ENCODE measurements around the gene HNRNPA3. TPM values are rescaled to one million over a fixed set of nuclear protein-coding genes. Genes with fewer than 3 reads are reported as not detected.

The HNRNPA3 gene
- total RNA-seq, 1 experiment from 2014 or later: 332 TPM

DNA sequence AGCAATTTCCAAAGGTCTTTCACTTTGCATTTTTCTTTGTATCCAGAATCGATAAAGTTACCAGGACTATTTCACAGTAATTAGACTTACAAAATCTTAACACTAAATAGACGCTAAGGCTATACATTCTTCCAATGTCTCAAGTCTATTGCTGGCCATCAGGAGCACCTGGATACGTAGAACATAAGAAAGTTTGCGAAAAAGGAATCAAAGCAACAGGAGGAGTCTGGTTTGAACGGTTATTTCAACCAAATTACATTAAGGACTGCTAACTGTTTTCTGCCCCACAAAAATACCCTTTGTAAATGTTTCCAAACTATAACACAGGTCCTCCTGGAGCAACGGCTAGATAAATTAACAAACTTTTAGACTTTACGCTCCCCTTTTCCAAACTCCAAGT lies 1.4 kb upstream of the HNRNPA3 start:
- H3K27me3 Mint-ChIP-seq (ENCODE audit: insufficient read depth, unreplicated experiment): no peaks in the 10 kb centered on the region
- H3K36me3 Mint-ChIP-seq (ENCODE audit: insufficient read depth, unreplicated experiment): peaks cover 49% of the 10 kb centered on the region
- no peaks in the 10 kb centered on the region for H3K27me3 ChIP-seq (replicated peaks; ENCODE audit: control insufficient read depth, insufficient read depth, low read length)
- intact Hi-C loops (cut with micrococcal nuclease; ENCODE audit: unreplicated experiment): no loop called here
- POLR2A ChIA-PET: interaction anchor here (0.6 to 1.7 kb wide), 5 partner anchors 10 to 53 kb away, joined by 3 to 22 read pairs (median 9); partner anchors contain the start of gene NFE2L2
- peak overlapping the region; percentile 99 for H3K27ac Mint-ChIP-seq (ENCODE audit: unreplicated experiment)
- DNase-seq: no peak
- H3K36me3 ChIP-seq (ENCODE audit: control insufficient read depth, insufficient read depth, low read length): no peaks in the 10 kb centered on the region
- TF ChIP-seq, protein P1, sequence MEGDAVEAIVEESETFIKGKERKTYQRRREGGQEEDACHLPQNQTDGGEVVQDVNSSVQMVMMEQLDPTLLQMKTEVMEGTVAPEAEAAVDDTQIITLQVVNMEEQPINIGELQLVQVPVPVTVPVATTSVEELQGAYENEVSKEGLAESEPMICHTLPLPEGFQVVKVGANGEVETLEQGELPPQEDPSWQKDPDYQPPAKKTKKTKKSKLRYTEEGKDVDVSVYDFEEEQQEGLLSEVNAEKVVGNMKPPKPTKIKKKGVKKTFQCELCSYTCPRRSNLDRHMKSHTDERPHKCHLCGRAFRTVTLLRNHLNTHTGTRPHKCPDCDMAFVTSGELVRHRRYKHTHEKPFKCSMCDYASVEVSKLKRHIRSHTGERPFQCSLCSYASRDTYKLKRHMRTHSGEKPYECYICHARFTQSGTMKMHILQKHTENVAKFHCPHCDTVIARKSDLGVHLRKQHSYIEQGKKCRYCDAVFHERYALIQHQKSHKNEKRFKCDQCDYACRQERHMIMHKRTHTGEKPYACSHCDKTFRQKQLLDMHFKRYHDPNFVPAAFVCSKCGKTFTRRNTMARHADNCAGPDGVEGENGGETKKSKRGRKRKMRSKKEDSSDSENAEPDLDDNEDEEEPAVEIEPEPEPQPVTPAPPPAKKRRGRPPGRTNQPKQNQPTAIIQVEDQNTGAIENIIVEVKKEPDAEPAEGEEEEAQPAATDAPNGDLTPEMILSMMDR (IDR thresholded peaks at IDR 0.05; ENCODE audit: insufficient read depth in 1 of 2, low read depth in 1 of 2, low read length in 1 of 2, severe bottlenecking in 1 of 2, unreplicated experiment in 1 of 2): no peak
- CTCF ChIA-PET: interaction anchor here (0.7 to 1.4 kb wide), 2 partner anchors 10 to 46 kb away, joined by 4 read pairs; no protein-coding TSS in a partner anchor
- H3K9me3 ChIP-seq: no peaks in the 10 kb centered on the region
- H3K4me3 ChIP-seq (ENCODE audit: low read depth, low read length): peak overlapping the region; percentile 72
- no TSS peak for BruUV-seq (replicated peaks)
- peaks cover under 1% of the 10 kb centered on the region for H3K4me1 Mint-ChIP-seq (ENCODE audit: low read depth, unreplicated experiment)
- peaks cover 22% of the 10 kb centered on the region for H3K4me1 ChIP-seq
- no peaks in the 10 kb centered on the region for H3K9me3 Mint-ChIP-seq (ENCODE audit: unreplicated experiment)
- peak overlapping the region; percentile 87 for H3K4me3 Mint-ChIP-seq (ENCODE audit: unreplicated experiment)

DNA sequence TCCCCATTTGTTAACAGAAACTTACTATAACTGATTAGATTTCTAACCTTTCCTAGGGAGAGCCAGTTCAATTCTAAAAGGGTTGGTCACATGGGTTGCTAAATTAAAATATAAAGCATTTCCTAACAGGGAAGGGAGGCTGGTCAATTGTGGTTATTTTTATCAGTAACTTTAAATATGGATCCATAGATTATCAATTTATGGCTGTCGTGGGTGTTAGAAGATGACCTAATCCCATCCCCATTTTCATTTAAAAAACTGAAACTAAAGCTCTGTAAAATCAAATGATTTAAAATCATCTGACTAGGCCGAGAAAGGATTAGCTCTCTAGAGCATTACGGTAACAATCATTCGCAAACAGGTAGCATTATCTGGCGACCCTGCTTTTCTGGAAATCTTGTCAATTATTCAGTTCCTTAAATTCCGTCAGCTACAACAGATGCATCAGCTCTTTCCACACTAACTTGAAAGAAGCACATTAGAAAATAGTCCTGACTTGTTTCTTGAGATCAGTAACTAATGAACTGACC lies 953 bp upstream of the HNRNPA3 start:
- Mint-ChIP-seq H3K4me1 (ENCODE audit: low read depth, unreplicated experiment) (peaks cover 5% of the 10 kb centered on the region), H3K36me3 (ENCODE audit: insufficient read depth, unreplicated experiment) (peaks cover 54% of the 10 kb centered on the region), H3K9me3 (ENCODE audit: unreplicated experiment) (no peaks in the 10 kb centered on the region), H3K4me3 (ENCODE audit: unreplicated experiment) (peak overlapping the region; percentile 87), H3K27ac (ENCODE audit: unreplicated experiment) (peak overlapping the region; percentile 99), H3K27me3 (ENCODE audit: insufficient read depth, unreplicated experiment) (no peaks in the 10 kb centered on the region)
- Histone ChIP-seq H3K4me1 (peaks cover 22% of the 10 kb centered on the region), H3K27me3 (replicated peaks; ENCODE audit: control insufficient read depth, insufficient read depth, low read length) (no peaks in the 10 kb centered on the region), H3K4me3 (ENCODE audit: low read depth, low read length) (peak overlapping the region; percentile 72), H3K9me3 (no peaks in the 10 kb centered on the region), H3K36me3 (ENCODE audit: control insufficient read depth, insufficient read depth, low read length) (no peaks in the 10 kb centered on the region)
- DNase-seq: no peak
- TF ChIP-seq, protein P1 (IDR thresholded peaks at IDR 0.05; ENCODE audit: insufficient read depth in 1 of 2, low read depth in 1 of 2, low read length in 1 of 2, severe bottlenecking in 1 of 2, unreplicated experiment in 1 of 2): no peak
- TSS peak; percentile 95 for BruUV-seq (replicated peaks)
- ChIA-PET POLR2A (interaction anchor here (0.6 to 1.7 kb wide), 7 partner anchors 8 to 943 kb away, joined by 3 to 22 read pairs (median 5); partner anchors contain the start of genes MTX2 and NFE2L2), CTCF (interaction anchor here (0.7 to 1.5 kb wide), 3 partner anchors 10 to 53 kb away, joined by 4 read pairs; no protein-coding TSS in a partner anchor)
- intact Hi-C loops (cut with micrococcal nuclease; ENCODE audit: unreplicated experiment): loop anchor here (1.0 to 2.0 kb wide), 5 partner anchors 24 to 187 kb away; no protein-coding TSS in a partner anchor

DNA sequence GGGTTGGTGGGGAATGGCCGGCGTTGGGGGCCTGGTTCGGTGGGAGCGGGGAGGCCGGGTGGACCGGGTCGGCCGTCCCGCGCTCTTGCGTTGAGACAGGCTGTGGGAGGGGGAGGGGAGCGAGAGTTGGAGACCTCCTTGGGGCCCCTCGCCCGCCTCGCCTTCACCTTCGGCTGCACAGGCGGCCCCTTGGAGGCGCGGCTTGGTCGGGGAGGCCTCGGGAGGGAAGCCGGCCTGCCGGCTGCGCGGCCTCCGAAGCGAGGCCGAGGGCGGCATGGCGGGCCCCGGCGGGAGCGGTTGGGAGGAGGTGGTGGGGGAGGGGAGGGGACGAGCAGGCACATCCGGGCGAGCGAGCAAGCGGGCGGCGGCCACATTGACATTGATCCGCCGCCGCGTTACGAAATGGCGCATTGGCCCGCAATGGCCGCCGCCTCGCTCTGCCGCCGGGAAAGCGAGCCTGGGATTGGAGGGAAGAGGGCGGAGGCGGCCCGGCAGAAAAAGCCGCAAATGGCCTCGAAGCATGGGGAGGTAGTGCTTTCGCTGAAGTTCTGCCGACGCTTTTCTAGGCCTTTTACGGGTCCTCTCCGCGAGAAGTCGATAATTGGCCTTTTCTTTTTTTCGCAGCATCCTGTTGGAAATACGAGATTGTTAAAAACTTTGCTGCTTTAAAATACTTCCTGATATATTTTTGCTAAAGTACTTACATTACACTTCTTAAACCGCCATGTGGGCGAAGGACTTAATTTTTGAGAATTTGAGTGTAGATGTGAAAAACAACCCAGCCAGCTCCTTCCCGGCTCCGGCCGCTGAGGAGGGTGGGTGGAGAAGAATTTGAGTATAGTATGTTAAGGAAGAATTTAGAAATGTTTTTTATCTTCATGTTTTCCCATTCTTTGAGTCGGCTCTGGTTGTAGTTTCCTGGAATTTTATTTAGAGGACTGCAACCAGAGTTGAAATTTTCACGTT lies 580 bp downstream of the HNRNPA3 start:
- no peaks in the 10 kb centered on the region for H3K9me3 Mint-ChIP-seq (ENCODE audit: unreplicated experiment)
- H3K27ac Mint-ChIP-seq (ENCODE audit: unreplicated experiment): peak overlapping the region; percentile 99
- no peaks in the 10 kb centered on the region for H3K9me3 ChIP-seq
- TF ChIP-seq, protein P1 (IDR thresholded peaks at IDR 0.05; ENCODE audit: insufficient read depth in 1 of 2, low read depth in 1 of 2, low read length in 1 of 2, severe bottlenecking in 1 of 2, unreplicated experiment in 1 of 2): no peak
- intact Hi-C loops (cut with micrococcal nuclease; ENCODE audit: unreplicated experiment): loop anchor here (1.0 to 2.0 kb wide), 5 partner anchors 26 to 186 kb away; no protein-coding TSS in a partner anchor
- TSS peak; percentile 33 for BruUV-seq (replicated peaks)
- H3K4me3 Mint-ChIP-seq (ENCODE audit: unreplicated experiment): peak overlapping the region; percentile 87
- DNase-seq: peak; percentile 95
- H3K4me3 ChIP-seq (ENCODE audit: low read depth, low read length): peak overlapping the region; percentile 52
- no peaks in the 10 kb centered on the region for H3K27me3 Mint-ChIP-seq (ENCODE audit: insufficient read depth, unreplicated experiment)
- no peaks in the 10 kb centered on the region; the same call in 1 of the 2 replicates for H3K36me3 ChIP-seq (ENCODE audit: control insufficient read depth, insufficient read depth, low read length)
- H3K4me1 Mint-ChIP-seq (ENCODE audit: low read depth, unreplicated experiment): peaks cover 11% of the 10 kb centered on the region
- ChIA-PET CTCF (interaction anchor here (0.6 to 1.5 kb wide), 3 partner anchors 12 to 52 kb away, joined by 4 read pairs; no protein-coding TSS in a partner anchor), POLR2A (interaction anchor here (1.6 to 1.7 kb wide), 3 partner anchors 12 to 51 kb away, joined by 9 to 22 read pairs (median 11); partner anchors contain the start of gene NFE2L2)
- no peaks in the 10 kb centered on the region for H3K27me3 ChIP-seq (replicated peaks; ENCODE audit: control insufficient read depth, insufficient read depth, low read length)
- H3K4me1 ChIP-seq: peaks cover 22% of the 10 kb centered on the region
- peaks cover 69% of the 10 kb centered on the region for H3K36me3 Mint-ChIP-seq (ENCODE audit: insufficient read depth, unreplicated experiment)
